Smooth muscle cell (in vitro differentiated cells): Measurements from ENCODE around the gene IMPDH1. TPM values are rescaled to one million over a fixed set of nuclear protein-coding genes. Genes with fewer than 3 reads are reported as not detected.

Experiments used
- DNase-seq: peaks from one replicate; lab custom pipeline; 2025; ENCODE audit not compliant: unreplicated experiment; lab: John Stamatoyannopoulos, UW
- H2AFZ ChIP-seq: fragments of 200-600 bp; sonication (generic); 2 replicates; pipeline ENCODE4 v1.6.0; 2016; ENCODE audit warnings: antibody characterized with exemption, low read depth, mild to moderate bottlenecking
- H3F3A ChIP-seq: fragments of 200-600 bp; sonication (generic); 2 replicates; pipeline ENCODE4 v1.6.0; 2017; ENCODE audit warnings: antibody characterized with exemption, low read depth
- H3K27ac ChIP-seq: fragments of 200-600 bp; sonication (generic); 2 replicates; pipeline ENCODE4 v1.5.1; 2016; ENCODE audit warnings: low read depth, mild to moderate bottlenecking
- H3K27me3 ChIP-seq: fragments of 200-600 bp; sonication (generic); 2 replicates; pipeline ENCODE4 v1.6.1; 2016; ENCODE audit warnings: low read depth, mild to moderate bottlenecking
- H3K36me3 ChIP-seq: fragments of 200-600 bp; sonication (generic); 2 replicates; pipeline ENCODE4 v1.5.1; 2016; ENCODE audit warnings: low read depth
- H3K4me1 ChIP-seq: fragments of 200-600 bp; sonication (generic); 2 replicates; pipeline ENCODE4 v1.5.1; 2016; ENCODE audit warnings: low read depth
- H3K4me2 ChIP-seq: fragments of 200-600 bp; sonication (generic); 2 replicates; pipeline ENCODE4 v1.6.0; 2016; ENCODE audit warnings: mild to moderate bottlenecking
- H3K4me3 ChIP-seq: fragments of 200-600 bp; sonication (generic); 2 replicates; pipeline ENCODE4 v1.5.1; 2016; ENCODE audit warnings: mild to moderate bottlenecking
- H3K79me2 ChIP-seq: fragments of 200-600 bp; sonication (generic); 2 replicates; pipeline ENCODE4 v1.6.0; 2016; ENCODE audit warnings: low read depth, mild to moderate bottlenecking
- H3K9ac ChIP-seq: fragments of 200-600 bp; sonication (generic); 2 replicates; pipeline ENCODE4 v1.6.0; 2016; ENCODE audit warnings: low read depth
- H3K9me3 ChIP-seq: fragments of 200-600 bp; sonication (generic); replicated peaks from 2 replicates; pipeline ENCODE4 v1.5.1; 2016; ENCODE audit warnings: low read depth
- H4K20me1 ChIP-seq: fragments of 200-600 bp; sonication (generic); 2 replicates; pipeline ENCODE4 v1.6.0; 2016; ENCODE audit warnings: low read depth
- CTCF ChIP-seq: fragments of 200-600 bp; sonication (generic); IDR thresholded peaks from 2 replicates; pipeline ENCODE4 v1.5.1; 2017; ENCODE audit warnings: borderline replicate concordance, mild to moderate bottlenecking, antibody characterized with exemption; ENCODE audit not compliant: insufficient read depth, poor library complexity, severe bottlenecking
- WGBS: methylation state at CpG from one replicate; pipeline ENCODE4 v1.1.7; 2016; ENCODE audit warnings: low lambda C conversion rate; 5-methylcytosine and 5-hydroxymethylcytosine counted together
- polyA plus RNA-seq: library from polyadenylated mRNA; unstranded; fragments of >200 nt; fragmentation: Nextera tagmentation; extraction: Ambion mirVana; gene quantifications from 2 replicates; pipeline ENCODE4 v1.2.1, GENCODE V29; 2016
- total RNA-seq: library from RNA; depleted of rRNA; stranded (reverse); fragments of >200 nt; gene quantifications from 2 replicates; pipeline ENCODE4 v1.2.3, GENCODE V29; 2014

The IMPDH1 gene
- total and polyA plus RNA-seq, 2 experiments from 2014 or later: 48.4 to 129 TPM

GRCh38 chr7:128419257-128419656, 9.5 kb upstream of the IMPDH1 start:
- no peak overlapping the region for H3K27ac ChIP-seq
- no peak overlapping the region for H3K4me3 ChIP-seq
- H3K9me3 ChIP-seq: no peaks in the 10 kb centered on the region
- H3K27me3 ChIP-seq: peaks cover 12% of the 10 kb centered on the region
- WGBS: 90% methylated on average over 7 of the region's 7 CpGs
- no peak overlapping the region for H3K4me2 ChIP-seq
- H3K4me1 ChIP-seq: no peaks in the 10 kb centered on the region
- H3K36me3 ChIP-seq: no peaks in the 10 kb centered on the region
- no peak for TF ChIP-seq CTCF
- H3K79me2 ChIP-seq: no peaks in the 10 kb centered on the region
- H4K20me1 ChIP-seq: no peaks in the 10 kb centered on the region
- no peak overlapping the region for H3K9ac ChIP-seq
- no peak for DNase-seq
- H2AFZ ChIP-seq: no peak overlapping the region
- H3F3A ChIP-seq: no peaks in the 10 kb centered on the region

GRCh38 chr7:128417071-128417470, 7.3 kb upstream of the IMPDH1 start:
- no peak overlapping the region for H3K4me2 ChIP-seq
- TF ChIP-seq CTCF: no peak
- H3K79me2 ChIP-seq: no peaks in the 10 kb centered on the region
- no peak overlapping the region for H3K27ac ChIP-seq
- H2AFZ ChIP-seq: no peak overlapping the region
- DNase-seq: no peak
- H3K27me3 ChIP-seq: peaks cover 12% of the 10 kb centered on the region
- H4K20me1 ChIP-seq: no peaks in the 10 kb centered on the region
- H3K4me3 ChIP-seq: no peak overlapping the region
- WGBS: 88% methylated on average over 3 of the region's 3 CpGs
- no peaks in the 10 kb centered on the region for H3F3A ChIP-seq
- no peaks in the 10 kb centered on the region for H3K4me1 ChIP-seq
- no peaks in the 10 kb centered on the region for H3K36me3 ChIP-seq
- H3K9me3 ChIP-seq: no peaks in the 10 kb centered on the region
- no peak overlapping the region for H3K9ac ChIP-seq

- Histone ChIP-seq H3K4me3 (no peak overlapping the region), H3K27me3 (peaks cover 12% of the 10 kb centered on the region), H3K9ac (no peak overlapping the region), H3K79me2 (no peaks in the 10 kb centered on the region), H3K27ac (no peak overlapping the region), H3K9me3 (no peaks in the 10 kb centered on the region), H3K4me2 (no peak overlapping the region), H3K36me3 (no peaks in the 10 kb centered on the region), H3K4me1 (peaks cover 3% of the 10 kb centered on the region), H3F3A (no peaks in the 10 kb centered on the region), H4K20me1 (no peaks in the 10 kb centered on the region), H2AFZ (no peak overlapping the region)
- no peak for TF ChIP-seq CTCF
- DNase-seq: no peak
- WGBS: 90% methylated on average over 4 of the region's 4 CpGs
Observed at GRCh38 chr7:128415217-128415785, 5.5 kb upstream of the IMPDH1 start.

- H3K27ac ChIP-seq: peak overlapping the region; percentile 76
- H3F3A ChIP-seq: peaks cover 20% of the 10 kb centered on the region
- no peaks in the 10 kb centered on the region for H3K36me3 ChIP-seq
- peak overlapping the region; percentile 84 for H3K4me2 ChIP-seq
- 4% methylated on average over 6 of the region's 6 CpGs for whole genome bisulfite sequencing
- no peaks in the 10 kb centered on the region for H3K79me2 ChIP-seq
- no peak for TF ChIP-seq CTCF
- peaks cover 20% of the 10 kb centered on the region for H3K4me1 ChIP-seq
- H3K27me3 ChIP-seq: no peaks in the 10 kb centered on the region
- H3K4me3 ChIP-seq: peak overlapping the region; percentile 69
- peak overlapping the region; percentile 52 for H3K9ac ChIP-seq
- H3K9me3 ChIP-seq: no peaks in the 10 kb centered on the region
- H4K20me1 ChIP-seq: no peaks in the 10 kb centered on the region
- H2AFZ ChIP-seq: peak overlapping the region; percentile 76
- no peak for DNase-seq
Observed at GRCh38 chr7:128410451-128410753, 620 bp upstream of the IMPDH1 start.
